AG04450 (cell line): ENCODE measurements around the gene SLC8B1. TPM values are rescaled to one million over a fixed set of nuclear protein-coding genes. Genes with fewer than 3 reads are reported as not detected.

Experiments used
- CTCF ChIA-PET: fragments of 300-600, 350-600 bp; formaldehyde crosslinking; extraction: SDS; loops from one replicate; lab custom pipeline; 2022; ENCODE audit warnings: antibody characterized with exemption, inconsistent platforms; lab: Charles Lee
- POLR2A ChIA-PET: fragments of 350-600 bp; formaldehyde crosslinking; extraction: SDS; loops from one replicate; lab custom pipeline; 2021; ENCODE audit warnings: antibody characterized with exemption, inconsistent platforms; lab: Yijun Ruan, JAX
- DNase-seq: peaks from one replicate; pipeline ENCODE4 v3.0.0-alpha.2; 2011; ENCODE audit warnings: low read depth, low spot score
- H3K27ac ChIP-seq: one replicate; pipeline ENCODE4 v1.5.1; 2012; ENCODE audit warnings: low read depth, low read length, control low read depth
- H3K27me3 ChIP-seq: one replicate; pipeline ENCODE4 v1.6.0; 2012; ENCODE audit warnings: low read length; ENCODE audit not compliant: control insufficient read depth, insufficient read depth
- H3K4me3 ChIP-seq: 2 replicates; pipeline ENCODE4 v1.5.1; 2011; ENCODE audit warnings: mild to moderate bottlenecking, low read depth, low read length, control low read depth
- H3K9me3 ChIP-seq: 2 replicates; pipeline ENCODE4 v1.5.1; 2012; ENCODE audit warnings: low read length; ENCODE audit not compliant: control insufficient read depth, insufficient read depth
- CTCF ChIP-seq: IDR thresholded peaks from 2 replicates; pipeline ENCODE4 v1.5.1; 2011; ENCODE audit warnings: low read depth, low read length, control low read depth, inconsistent platforms
- polyA plus RNA-seq: library from polyadenylated mRNA; depleted of rRNA; stranded (reverse); fragments of >200 nt; gene quantifications from 2 replicates; pipeline ENCODE4 v1.2.3, GENCODE V29; 2011; rRNA removed
- small RNA-seq: library from RNA; depleted of rRNA; stranded (forward); fragments of <200 nt; gene quantifications from one replicate; pipeline ENCODE3, GENCODE V24; 2012; ENCODE audit warnings: low read depth; ENCODE audit not compliant: insufficient read length

SLC8B1 gene
- polyA plus RNA-seq, 1 experiment, result 12.1 TPM

GRCh38 chr12:113248842-113249435, 86.0 kb downstream of the SLC8B1 start:
- Histone ChIP-seq H3K9me3 (peaks cover 12% of the 10 kb centered on the region), H3K4me3 (no peak overlapping the region), H3K27ac (no peak overlapping the region), H3K27me3 (no peaks in the 10 kb centered on the region)
- no peak for DNase-seq
- ChIA-PET CTCF (no interaction called here), POLR2A (no interaction called here)
- no peak for TF ChIP-seq CTCF

Small RNA genes lying within 50 kb of the gene (small RNA-seq; reads per million reads assigned to genes)
- not detected for gene MIR6762

Other genes starting within 250 kb of the SLC8B1 start
- gene RASAL1, start 199.3 kb downstream of the SLC8B1 start, polyA plus RNA-seq, result not detected in 2 replicates
- gene CFAP73, start 185.4 kb downstream of the SLC8B1 start, polyA plus RNA-seq, result not detected in 2 replicates
- gene DDX54, start 149.6 kb downstream of the SLC8B1 start, polyA plus RNA-seq, result 26.9 and 32.1 TPM in 2 replicates
- gene RITA1, start 149.4 kb downstream of the SLC8B1 start, polyA plus RNA-seq, result 9.0 and 11.3 TPM in 2 replicates
- 10.9 and 11.9 TPM in 2 replicates for gene TPCN1, start 113.6 kb downstream of the SLC8B1 start, polyA plus RNA-seq
- 16.0 and 32.7 TPM in 2 replicates for gene PLBD2, start 23.5 kb upstream of the SLC8B1 start, polyA plus RNA-seq
- not detected in 2 replicates for gene SDS, start 68.8 kb upstream of the SLC8B1 start, polyA plus RNA-seq
- 10.0 and 13.6 TPM in 2 replicates for gene SDSL, start 87.3 kb upstream of the SLC8B1 start, polyA plus RNA-seq
- not detected in 2 replicates for gene LHX5, start 136.8 kb upstream of the SLC8B1 start, polyA plus RNA-seq